Measurements from ENCODE around the gene GPC6. TPM values are rescaled to one million over a fixed set of nuclear protein-coding genes. Genes with fewer than 3 reads are reported as not detected.

The GPC6 gene
- polyA plus RNA-seq, 1 donor from 2014 or later, result 9.0 TPM

- H3K9ac ChIP-seq (ENCODE audit: low read length), result no peak overlapping the region
- H3K27ac ChIP-seq (ENCODE audit: low read length), result no peak overlapping the region
- H4K20me1 ChIP-seq (ENCODE audit: insufficient read depth), result no peaks in the 10 kb centered on the region
- H3K27me3 ChIP-seq (ENCODE audit: insufficient read depth, low read depth, low read length), result no peaks in the 10 kb centered on the region
- no peaks in the 10 kb centered on the region for H3K79me2 ChIP-seq (replicated peaks; ENCODE audit: insufficient read depth, low read length)
- H3K4me2 ChIP-seq (ENCODE audit: low read length), result no peak overlapping the region
- TF ChIP-seq TAF1 (IDR thresholded peaks at IDR 0.05; ENCODE audit: low read depth), result no peak
- no peaks in the 10 kb centered on the region for H3K9me2 ChIP-seq (ENCODE audit: insufficient read depth, low read length)
- H3K9me3 ChIP-seq (ENCODE audit: low read length), result no peaks in the 10 kb centered on the region
- H2AFZ ChIP-seq (ENCODE audit: low read depth, low read length), result no peak overlapping the region
- H3F3A ChIP-seq (ENCODE audit: insufficient read depth, low read length, poor library complexity, severe bottlenecking), result no peaks in the 10 kb centered on the region
- no peak overlapping the region for H3K4me3 ChIP-seq (ENCODE audit: low read length)
- H3K36me3 ChIP-seq (ENCODE audit: insufficient read depth, low read length), result no peaks in the 10 kb centered on the region
Observed at GRCh38 chr13:94384231-94384905, 1157.8 kb downstream of the GPC6 start.

- Histone ChIP-seq H3K27me3 (ENCODE audit: insufficient read depth, low read depth, low read length) (no peaks in the 10 kb centered on the region), H3K36me3 (ENCODE audit: insufficient read depth, low read length) (no peaks in the 10 kb centered on the region), H3K9ac (ENCODE audit: low read length) (no peak overlapping the region), H3K9me2 (ENCODE audit: insufficient read depth, low read length) (no peaks in the 10 kb centered on the region), H3K9me3 (ENCODE audit: low read length) (no peaks in the 10 kb centered on the region), H4K20me1 (ENCODE audit: insufficient read depth) (no peaks in the 10 kb centered on the region), H3K27ac (ENCODE audit: low read length) (no peak overlapping the region), H3F3A (ENCODE audit: insufficient read depth, low read length, poor library complexity, severe bottlenecking) (no peaks in the 10 kb centered on the region), H3K4me2 (ENCODE audit: low read length) (no peak overlapping the region), H2AFZ (ENCODE audit: low read depth, low read length) (no peak overlapping the region), H3K79me2 (replicated peaks; ENCODE audit: insufficient read depth, low read length) (no peaks in the 10 kb centered on the region), H3K4me3 (ENCODE audit: low read length) (no peak overlapping the region)
- no peak for TF ChIP-seq MXI1 (conservative IDR thresholded peaks at IDR 0.05; ENCODE audit: poor library complexity, severe bottlenecking)
- no peak for TF ChIP-seq EZH2 (IDR thresholded peaks at IDR 0.05; ENCODE audit: borderline replicate concordance, insufficient read depth, low read length, poor library complexity, severe bottlenecking)
- TF ChIP-seq CTCF (IDR thresholded peaks at IDR 0.05; ENCODE audit: poor library complexity, severe bottlenecking), result no peak
- no peak for TF ChIP-seq REST (IDR thresholded peaks at IDR 0.05; ENCODE audit: borderline replicate concordance)
- TF ChIP-seq SMC3 (conservative IDR thresholded peaks at IDR 0.05; ENCODE audit: poor library complexity), result no peak
- TF ChIP-seq EP300 (conservative IDR thresholded peaks at IDR 0.05; ENCODE audit: poor library complexity, severe bottlenecking), result no peak
- TF ChIP-seq POLR2AphosphoS5 (IDR thresholded peaks at IDR 0.05), result no peak
- TF ChIP-seq RAD21 (conservative IDR thresholded peaks at IDR 0.05), result no peak
- TF ChIP-seq TAF1 (IDR thresholded peaks at IDR 0.05; ENCODE audit: low read depth), result no peak
Observed at GRCh38 chr13:94387047-94387446, 1160.4 kb downstream of the GPC6 start.

Measured in neural cell (in vitro differentiated cells).